SIG-M5 treated with dmso at 0.1 percent for 504 hours (cell line): ENCODE data around the gene ZNF561.
"Not testable (repeated sequence)": the region's sequence is repeated elsewhere in the genome, so short reads cannot be mapped to it uniquely, and the experiment has no call there.

ENCODE experiments used
- DNase-seq: peaks from one replicate; lab custom pipeline; 2025; ENCODE audit not compliant: unreplicated experiment; lab: John Stamatoyannopoulos, UW

ZNF561 gene

GRCh38 chr19:9582081-9582725, 38.8 kb downstream of the ZNF561 start:
- not testable (repeated sequence) for DNase-seq

GRCh38 chr19:9580728-9581127, 40.3 kb downstream of the ZNF561 start:
- no peak for DNase-seq

DNA sequence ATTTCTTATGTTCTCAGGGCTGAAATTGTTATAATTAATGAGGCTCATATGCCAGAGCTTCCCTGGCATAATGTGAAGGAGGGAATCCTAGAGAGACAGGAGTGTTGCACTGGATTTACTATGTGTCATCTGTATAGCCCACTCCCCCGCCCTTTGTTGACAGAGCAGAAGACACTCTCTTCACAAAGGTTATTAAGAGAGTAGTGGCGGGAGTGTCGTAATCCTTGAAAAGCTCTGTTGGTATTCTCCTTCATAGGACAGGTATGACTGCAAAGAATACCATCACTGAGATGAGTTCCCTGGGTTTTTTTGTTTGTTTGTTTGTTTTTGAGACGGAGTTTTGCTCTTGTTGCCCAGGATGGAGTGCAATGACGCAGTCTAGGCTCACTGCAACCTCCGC, 50.8 kb downstream of the ZNF561 start:
- no peak for DNase-seq

DNA sequence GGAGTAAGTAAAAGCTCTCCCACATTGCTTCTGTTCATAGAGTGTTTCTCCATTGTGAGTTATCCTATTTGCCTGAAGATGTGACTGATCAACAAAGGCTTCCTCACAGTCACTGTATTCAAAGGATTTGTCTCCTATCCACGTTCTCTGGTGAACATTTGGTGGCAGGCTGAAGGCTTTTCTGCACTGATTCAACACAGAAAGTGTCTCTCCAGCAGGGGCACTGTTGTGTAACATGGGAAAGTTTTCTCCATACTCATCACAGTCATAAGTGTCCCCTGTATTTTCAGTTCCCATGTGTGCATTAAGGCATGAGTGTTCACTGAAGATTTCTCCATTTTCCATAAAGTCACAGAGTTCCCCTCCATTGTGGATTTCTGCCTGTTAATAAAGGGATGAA, 54.3 kb downstream of the ZNF561 start:
- DNase-seq = no peak

DNA sequence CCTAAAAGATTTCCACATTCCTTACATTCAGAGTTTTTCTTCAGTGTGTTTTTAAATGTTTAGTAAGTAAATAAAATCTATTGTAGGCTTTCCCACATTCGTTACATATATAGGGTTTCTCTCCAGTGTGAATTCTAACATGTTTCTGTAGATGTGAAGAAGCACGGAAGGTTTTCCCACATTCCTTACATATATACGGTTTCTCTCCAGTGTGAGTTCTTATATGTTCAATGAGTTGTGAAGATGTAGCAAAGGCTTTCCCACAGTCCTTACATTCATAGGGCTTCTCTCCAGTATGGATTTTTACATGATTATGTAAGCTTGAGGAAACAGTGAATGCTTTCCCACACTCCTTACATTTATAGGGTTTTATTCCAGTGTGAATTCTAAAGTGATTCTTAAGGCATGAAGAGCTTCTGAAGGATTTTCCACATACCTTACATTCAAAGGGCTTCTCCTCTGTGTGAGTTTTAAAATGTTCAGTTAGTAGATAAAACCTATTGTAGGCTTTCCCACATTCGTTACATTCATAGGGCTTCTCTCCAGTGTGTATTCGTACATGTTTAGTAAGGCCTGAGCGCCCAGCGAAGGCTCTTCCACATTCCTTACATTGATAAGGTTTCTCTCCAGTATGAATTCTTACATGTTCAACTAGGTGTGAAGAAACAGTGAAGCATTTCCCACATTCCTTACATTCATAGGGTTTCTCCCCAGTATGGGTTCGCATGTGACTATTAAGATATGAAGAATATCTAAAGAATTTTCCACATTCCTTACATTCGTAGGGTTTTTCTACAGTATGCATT, 54.9 kb downstream of the ZNF561 start:
- DNase-seq = no peak
